ENCODE measurements around the gene ACYP1. TPM values are rescaled to one million over a fixed set of nuclear protein-coding genes. Genes with fewer than 3 reads are reported as not detected.

The ACYP1 gene
- total and polyA plus RNA-seq, 2 of the 13 experiments (the other 11 are each of a cell fraction or from before 2014, with no cell fraction given), result 9.7 to 22.4 TPM

DNA sequence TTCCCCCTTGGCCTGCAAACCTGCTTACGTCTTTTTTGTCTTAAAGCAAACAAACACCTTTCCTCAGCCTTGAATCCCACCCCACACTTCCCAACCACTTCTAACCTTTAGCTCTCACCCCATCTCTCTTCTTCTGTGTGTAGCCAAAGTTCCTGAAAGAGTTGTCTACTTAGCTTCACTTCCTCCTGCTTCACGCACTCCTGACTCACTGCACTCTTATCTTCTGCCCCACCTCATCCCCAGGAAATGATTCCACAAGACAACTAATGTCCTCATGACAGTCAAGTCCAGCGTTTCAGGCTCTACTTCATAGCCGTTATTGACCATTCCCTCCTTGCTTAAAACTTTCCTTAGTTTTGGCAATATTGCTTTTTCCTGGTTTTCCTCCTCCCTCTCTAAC lies 38.7 kb downstream of the ACYP1 start:
- no peaks in the 10 kb centered on the region for H4K20me1 ChIP-seq (ENCODE audit: insufficient read depth, low read length)
- DNase-seq (ENCODE audit: low spot score) (no peak), FAIRE-seq (no peak), ATAC-seq (no peak)
- intact Hi-C loops (cut with micrococcal nuclease; ENCODE audit: unreplicated experiment), result no loop called here
- ChIA-PET POLR2A (interaction anchor here (1.1 kb wide), 1 partner anchor 11 kb away, joined by 3 read pairs; no protein-coding TSS in a partner anchor), CTCF (ENCODE audit: low intra/inter-chr PET ratio, low total read pairs) (no interaction called here)
- H3K79me2 ChIP-seq (ENCODE audit: insufficient read depth, low read length), result no peaks in the 10 kb centered on the region
- no peak overlapping the region for H3K9ac ChIP-seq (ENCODE audit: insufficient read depth, low read depth, low read length)
- in situ Hi-C loops (cut with HindIII; ENCODE audit: extremely low pct_ligation_motif_present, low pct_unique_long_range_greater_than_20kb), result no loop called here
- TF ChIP-seq, protein P1, sequence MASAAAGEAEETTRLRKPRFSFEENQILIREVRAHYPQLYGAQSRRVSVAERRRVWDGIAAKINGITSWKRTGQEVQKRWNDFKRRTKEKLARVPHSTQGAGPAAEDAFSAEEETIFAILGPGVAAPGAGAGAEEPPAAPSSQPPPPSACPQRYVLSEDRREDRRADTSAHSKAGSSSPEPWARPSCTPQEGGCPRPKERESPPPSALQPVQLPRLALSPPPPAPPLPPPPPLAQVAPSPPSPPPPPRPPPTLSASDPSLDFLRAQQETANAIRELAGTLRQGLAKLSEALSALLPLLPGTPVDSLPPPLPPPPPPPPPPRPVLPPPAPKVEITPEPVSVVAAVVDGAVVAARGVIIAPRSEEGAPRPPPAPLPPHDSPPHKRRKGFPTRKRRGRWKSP (CRISPR knock-in tag; IDR thresholded peaks at IDR 0.05), result no peak
- no peak for TF ChIP-seq SYNCRIP (IDR thresholded peaks at IDR 0.05; ENCODE audit: insufficient read depth, low read depth, low read length)
- TF ChIP-seq ZNF746 (CRISPR knock-in tag; IDR thresholded peaks at IDR 0.05), result no peak
- no peak for TF ChIP-seq DDIT3 (CRISPR knock-in tag; IDR thresholded peaks at IDR 0.05)
- TF ChIP-seq ZNF629 (CRISPR knock-in tag; conservative IDR thresholded peaks at IDR 0.05), result no peak
- no peak for TF ChIP-seq ZNF597 (CRISPR knock-in tag; IDR thresholded peaks at IDR 0.05)
- no peak for TF ChIP-seq RFXAP (CRISPR knock-in tag; IDR thresholded peaks at IDR 0.05; ENCODE audit: borderline replicate concordance)
- TF ChIP-seq ZNF20 (CRISPR knock-in tag; IDR thresholded peaks at IDR 0.05), result no peak
- no peak for TF ChIP-seq ZNF792 (CRISPR knock-in tag; IDR thresholded peaks at IDR 0.05)
- no peak for TF ChIP-seq NR2F2 (IDR thresholded peaks at IDR 0.05; ENCODE audit: borderline replicate concordance, low read depth)
- TF ChIP-seq CBX1 (IDR thresholded peaks at IDR 0.05; ENCODE audit: low read depth), result no peak
- TF ChIP-seq, protein P2, sequence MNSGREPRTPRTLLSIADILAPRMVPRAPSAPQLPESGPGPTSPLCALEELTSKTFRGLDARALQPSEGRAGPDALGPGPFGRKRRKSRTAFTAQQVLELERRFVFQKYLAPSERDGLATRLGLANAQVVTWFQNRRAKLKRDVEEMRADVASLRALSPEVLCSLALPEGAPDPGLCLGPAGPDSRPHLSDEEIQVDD (CRISPR knock-in tag; IDR thresholded peaks at IDR 0.05; ENCODE audit: borderline replicate concordance), result no peak
- TF ChIP-seq ZSCAN25 (CRISPR knock-in tag; IDR thresholded peaks at IDR 0.05), result no peak
- no peak for TF ChIP-seq ARNT (IDR thresholded peaks at IDR 0.05)
- no peak for TF ChIP-seq BRF2 (CRISPR knock-in tag; IDR thresholded peaks at IDR 0.05)
- TF ChIP-seq, protein P3, sequence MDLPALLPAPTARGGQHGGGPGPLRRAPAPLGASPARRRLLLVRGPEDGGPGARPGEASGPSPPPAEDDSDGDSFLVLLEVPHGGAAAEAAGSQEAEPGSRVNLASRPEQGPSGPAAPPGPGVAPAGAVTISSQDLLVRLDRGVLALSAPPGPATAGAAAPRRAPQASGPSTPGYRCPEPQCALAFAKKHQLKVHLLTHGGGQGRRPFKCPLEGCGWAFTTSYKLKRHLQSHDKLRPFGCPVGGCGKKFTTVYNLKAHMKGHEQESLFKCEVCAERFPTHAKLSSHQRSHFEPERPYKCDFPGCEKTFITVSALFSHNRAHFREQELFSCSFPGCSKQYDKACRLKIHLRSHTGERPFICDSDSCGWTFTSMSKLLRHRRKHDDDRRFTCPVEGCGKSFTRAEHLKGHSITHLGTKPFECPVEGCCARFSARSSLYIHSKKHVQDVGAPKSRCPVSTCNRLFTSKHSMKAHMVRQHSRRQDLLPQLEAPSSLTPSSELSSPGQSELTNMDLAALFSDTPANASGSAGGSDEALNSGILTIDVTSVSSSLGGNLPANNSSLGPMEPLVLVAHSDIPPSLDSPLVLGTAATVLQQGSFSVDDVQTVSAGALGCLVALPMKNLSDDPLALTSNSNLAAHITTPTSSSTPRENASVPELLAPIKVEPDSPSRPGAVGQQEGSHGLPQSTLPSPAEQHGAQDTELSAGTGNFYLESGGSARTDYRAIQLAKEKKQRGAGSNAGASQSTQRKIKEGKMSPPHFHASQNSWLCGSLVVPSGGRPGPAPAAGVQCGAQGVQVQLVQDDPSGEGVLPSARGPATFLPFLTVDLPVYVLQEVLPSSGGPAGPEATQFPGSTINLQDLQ (CRISPR knock-in tag; IDR thresholded peaks at IDR 0.05), result no peak
- no peak for TF ChIP-seq ZNF30 (CRISPR knock-in tag; IDR thresholded peaks at IDR 0.05)
- TF ChIP-seq TCF7L2 (IDR thresholded peaks at IDR 0.05; ENCODE audit: low read depth, low read length), result no peak
- no peak for TF ChIP-seq ZNF367 (CRISPR knock-in tag; IDR thresholded peaks at IDR 0.05; ENCODE audit: borderline replicate concordance)
- no peak overlapping the region for H3K27ac ChIP-seq (ENCODE audit: extremely low read length, insufficient read depth, low read length)
- 89% methylated on average over 4 of the region's 4 CpGs for WGBS (ENCODE audit: low lambda C conversion rate)
- no peak overlapping the region for H3K4me3 ChIP-seq (replicated peaks in 1 of 3; ENCODE audit: insufficient read depth in 1 of 3, low read depth in 2 of 3, low read length in 3 of 3)
- no peak overlapping the region for H2AFZ ChIP-seq (ENCODE audit: low read length)
- no peaks in the 10 kb centered on the region for H3K4me1 ChIP-seq (ENCODE audit: insufficient read depth, low read length)
- H3K27me3 ChIP-seq (ENCODE audit: control insufficient read depth in 1 of 2, insufficient read depth in 2 of 2, low read length in 2 of 2), result no peaks in the 10 kb centered on the region
- BruUV-seq (replicated peaks), result no TSS peak
- peaks cover 4 to 44% of the 10 kb centered on the region in 2 experiments for H3K36me3 ChIP-seq (replicated peaks in 1 of 2; ENCODE audit: control insufficient read depth in 1 of 2, insufficient read depth in 2 of 2, low read length in 2 of 2)
- no peaks in the 10 kb centered on the region for H3K9me3 ChIP-seq (ENCODE audit: low read length)
- no peak overlapping the region for H3K4me2 ChIP-seq (ENCODE audit: low read depth, low read length)

Data from HepG2 (cell line).